Skeletal muscle cell (primary cell): ENCODE results near the gene RAD23A.
A peak's percentile ranks its signal among the peaks of the same experiment; 100 is the strongest.
"Not testable (repeated sequence)": the region's sequence is repeated elsewhere in the genome, so short reads cannot be mapped to it uniquely, and the experiment has no call there.

Experiments used
- DNase-seq: peaks from one replicate; pipeline ENCODE4 v3.0.0-alpha.2; 2010; ENCODE audit warnings: low read depth
- H3K4me3 ChIP-seq: 2 replicates; pipeline ENCODE4 v1.5.1; 2011; ENCODE audit warnings: low read depth, mild to moderate bottlenecking, control low read depth, low read length, moderate library complexity

Gene RAD23A

GRCh38 chr19:12945479-12946091 lies at the start of gene RAD23A:
TSS of gene RAD23A (plus strand) at chr19:12945862. CDS start at chr19:12945949, 87 bp downstream.
- DNase-seq, result peak; percentile 95
- H3K4me3 ChIP-seq, result peak within 1 kb of the TSS; percentile 68

- no peak overlapping the region for H3K4me3 ChIP-seq
- DNase-seq, result no peak
Observed at GRCh38 chr19:12896460-12896859, 49.2 kb upstream of the RAD23A start.

GRCh38 chr19:12899891-12900518 lies 45.7 kb upstream of the RAD23A start:
- H3K4me3 ChIP-seq, result no peak overlapping the region
- no peak for DNase-seq

GRCh38 chr19:12907166-12907565 lies 38.5 kb upstream of the RAD23A start:
- no peak for DNase-seq

GRCh38 chr19:12912571-12912970 lies 33.1 kb upstream of the RAD23A start:
- no peak for DNase-seq
- no peak overlapping the region for H3K4me3 ChIP-seq

More at GRCh38 chr19:12907166-12907565, 38.5 kb upstream of the RAD23A start:
- H3K4me3 ChIP-seq, result no peak overlapping the region

GRCh38 chr19:12913011-12913561 lies 32.6 kb upstream of the RAD23A start:
- no peak overlapping the region for H3K4me3 ChIP-seq
- DNase-seq, result peak; percentile 47

- no peak overlapping the region for H3K4me3 ChIP-seq
- DNase-seq, result no peak
Observed at GRCh38 chr19:12913851-12914690, 31.6 kb upstream of the RAD23A start.

- not testable (repeated sequence) for DNase-seq, H3K4me3 ChIP-seq
Observed at GRCh38 chr19:12915860-12916259, 29.8 kb upstream of the RAD23A start.

- DNase-seq, result no peak
- H3K4me3 ChIP-seq, result no peak overlapping the region
Observed at GRCh38 chr19:12918253-12918652, 27.4 kb upstream of the RAD23A start.

GRCh38 chr19:12921047-12921446 lies 24.6 kb upstream of the RAD23A start:
- no peak overlapping the region for H3K4me3 ChIP-seq
- DNase-seq, result no peak

- H3K4me3 ChIP-seq, result no peak overlapping the region
- DNase-seq, result no peak
Observed at GRCh38 chr19:12922959-12923358, 22.7 kb upstream of the RAD23A start.

- no peak for DNase-seq
- H3K4me3 ChIP-seq, result no peak overlapping the region
Observed at GRCh38 chr19:12924621-12925310, 20.9 kb upstream of the RAD23A start.

GRCh38 chr19:12930002-12930645 lies 15.5 kb upstream of the RAD23A start:
- H3K4me3 ChIP-seq, result no peak overlapping the region
- no peak for DNase-seq

GRCh38 chr19:12932392-12933286 lies 13.0 kb upstream of the RAD23A start:
- peak overlapping the region; percentile 97 for H3K4me3 ChIP-seq
- no peak for DNase-seq

GRCh38 chr19:12933287-12934072 lies 12.2 kb upstream of the RAD23A start, which contains the start of gene FARSA:
TSS of gene FARSA (minus strand) at chr19:12933711. CDS start at chr19:12933696, 15 bp downstream.
- peak within 1 kb of the TSS; percentile 97 for H3K4me3 ChIP-seq
- peak; percentile 68 for DNase-seq

- no peak overlapping the region for H3K4me3 ChIP-seq
- no peak for DNase-seq
Observed at GRCh38 chr19:12935071-12935470, 10.6 kb upstream of the RAD23A start.

GRCh38 chr19:12936582-12936981 lies 9.1 kb upstream of the RAD23A start:
- H3K4me3 ChIP-seq, result no peak overlapping the region
- no peak for DNase-seq
